ENCODE results near the gene AP4S1. TPM values are rescaled to one million over a fixed set of nuclear protein-coding genes. Genes with fewer than 3 reads are reported as not detected.

Gene AP4S1
- polyA plus RNA-seq, 1 experiment: 8.0 TPM

- TF ChIP-seq, protein P1, sequence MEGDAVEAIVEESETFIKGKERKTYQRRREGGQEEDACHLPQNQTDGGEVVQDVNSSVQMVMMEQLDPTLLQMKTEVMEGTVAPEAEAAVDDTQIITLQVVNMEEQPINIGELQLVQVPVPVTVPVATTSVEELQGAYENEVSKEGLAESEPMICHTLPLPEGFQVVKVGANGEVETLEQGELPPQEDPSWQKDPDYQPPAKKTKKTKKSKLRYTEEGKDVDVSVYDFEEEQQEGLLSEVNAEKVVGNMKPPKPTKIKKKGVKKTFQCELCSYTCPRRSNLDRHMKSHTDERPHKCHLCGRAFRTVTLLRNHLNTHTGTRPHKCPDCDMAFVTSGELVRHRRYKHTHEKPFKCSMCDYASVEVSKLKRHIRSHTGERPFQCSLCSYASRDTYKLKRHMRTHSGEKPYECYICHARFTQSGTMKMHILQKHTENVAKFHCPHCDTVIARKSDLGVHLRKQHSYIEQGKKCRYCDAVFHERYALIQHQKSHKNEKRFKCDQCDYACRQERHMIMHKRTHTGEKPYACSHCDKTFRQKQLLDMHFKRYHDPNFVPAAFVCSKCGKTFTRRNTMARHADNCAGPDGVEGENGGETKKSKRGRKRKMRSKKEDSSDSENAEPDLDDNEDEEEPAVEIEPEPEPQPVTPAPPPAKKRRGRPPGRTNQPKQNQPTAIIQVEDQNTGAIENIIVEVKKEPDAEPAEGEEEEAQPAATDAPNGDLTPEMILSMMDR (IDR thresholded peaks at IDR 0.05; ENCODE audit: low read depth, low read length): no peak
- H3K9me3 ChIP-seq (ENCODE audit: control insufficient read depth, insufficient read depth, low read length): no peaks in the 10 kb centered on the region
- ChIA-PET POLR2A (no interaction called here), CTCF (no interaction called here)
- no peak overlapping the region for H3K27ac ChIP-seq (ENCODE audit: low read depth, low read length)
- DNase-seq (ENCODE audit: low read depth, low spot score): no peak
- H3K27me3 ChIP-seq (ENCODE audit: control insufficient read depth, insufficient read depth, low read length): no peaks in the 10 kb centered on the region
- no peak overlapping the region for H3K4me3 ChIP-seq (ENCODE audit: low read depth, low read length)
Observed at GRCh38 chr14:31110872-31111271, 85.4 kb downstream of the AP4S1 start.

GRCh38 chr14:31113794-31114193 lies 88.3 kb downstream of the AP4S1 start:
- CTCF ChIA-PET: no interaction called here
- no peak for DNase-seq (ENCODE audit: low read depth, low spot score)

DNA sequence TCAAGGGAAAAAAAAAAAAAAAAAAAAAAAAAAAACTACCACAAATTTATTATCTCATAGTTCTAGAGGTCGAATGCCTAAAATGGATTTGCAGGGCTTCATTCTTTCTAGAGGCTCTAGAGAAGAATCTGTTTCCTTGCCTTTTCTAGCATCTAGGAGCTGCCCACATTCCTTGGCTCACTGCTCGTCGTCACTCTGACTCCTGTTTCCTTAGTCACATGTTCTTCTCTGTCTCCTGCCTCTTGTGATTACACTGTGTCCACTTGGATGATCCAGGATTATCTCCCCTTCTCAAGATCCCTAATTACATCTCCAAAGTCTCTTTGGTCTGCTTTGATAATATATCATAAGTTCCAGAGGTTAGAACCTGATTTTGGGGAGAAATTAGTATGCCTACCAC lies 93.4 kb downstream of the AP4S1 start:
- ChIA-PET CTCF (interaction anchor here (0.7 kb wide), 1 partner anchor 15 kb away, joined by 4 read pairs; no protein-coding TSS in a partner anchor), POLR2A (interaction anchor here (0.7 kb wide), 2 partner anchors 114 to 182 kb away, joined by 7 to 13 read pairs; no protein-coding TSS in a partner anchor)
- DNase-seq (ENCODE audit: low read depth, low spot score): no peak
- Histone ChIP-seq H3K4me3 (ENCODE audit: low read depth, low read length) (no peak overlapping the region), H3K27me3 (ENCODE audit: control insufficient read depth, insufficient read depth, low read length) (no peaks in the 10 kb centered on the region), H3K9me3 (ENCODE audit: control insufficient read depth, insufficient read depth, low read length) (no peaks in the 10 kb centered on the region), H3K27ac (ENCODE audit: low read depth, low read length) (no peak overlapping the region)
- TF ChIP-seq, protein P1 (IDR thresholded peaks at IDR 0.05; ENCODE audit: low read depth, low read length): no peak

More at GRCh38 chr14:31113794-31114193, 88.3 kb downstream of the AP4S1 start:
- TF ChIP-seq, protein P1 (IDR thresholded peaks at IDR 0.05; ENCODE audit: low read depth, low read length): no peak
- Histone ChIP-seq H3K9me3 (ENCODE audit: control insufficient read depth, insufficient read depth, low read length) (no peaks in the 10 kb centered on the region), H3K27me3 (ENCODE audit: control insufficient read depth, insufficient read depth, low read length) (no peaks in the 10 kb centered on the region), H3K27ac (ENCODE audit: low read depth, low read length) (no peak overlapping the region), H3K4me3 (ENCODE audit: low read depth, low read length) (no peak overlapping the region)
- POLR2A ChIA-PET: no interaction called here

DNA sequence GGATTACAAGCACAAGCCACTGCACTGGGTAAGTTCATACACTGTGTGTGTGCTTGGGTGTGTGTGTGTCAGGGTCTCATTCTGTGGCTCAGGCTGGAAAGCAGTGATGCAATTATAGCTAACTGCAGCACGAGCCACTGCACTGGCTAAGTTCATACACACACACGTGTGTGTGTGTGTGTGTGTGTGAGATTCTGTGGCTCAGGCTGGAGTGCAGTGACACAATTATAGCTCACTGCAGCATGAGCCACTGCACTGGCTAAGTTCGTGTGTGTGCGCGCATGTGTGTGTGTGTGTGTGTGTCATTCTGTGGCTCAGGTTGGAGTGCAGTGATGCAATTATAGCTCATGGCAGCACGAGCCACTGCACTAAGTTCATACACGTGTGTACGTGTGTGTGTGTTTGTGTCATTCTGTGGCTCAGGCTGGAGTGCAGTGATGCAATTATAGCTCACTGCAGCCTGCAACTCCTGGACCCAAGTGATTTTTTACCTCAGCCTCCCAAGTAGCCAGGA lies 96.7 kb downstream of the AP4S1 start:
- ChIA-PET CTCF (interaction anchor here (0.7 kb wide), 1 partner anchor 55 kb away, joined by 4 read pairs; no protein-coding TSS in a partner anchor), POLR2A (no interaction called here)
- H3K27me3 ChIP-seq (ENCODE audit: control insufficient read depth, insufficient read depth, low read length): no peaks in the 10 kb centered on the region
- DNase-seq (ENCODE audit: low read depth, low spot score): no peak
- TF ChIP-seq, protein P1 (IDR thresholded peaks at IDR 0.05; ENCODE audit: low read depth, low read length): no peak
- no peak overlapping the region for H3K4me3 ChIP-seq (ENCODE audit: low read depth, low read length)
- no peak overlapping the region for H3K27ac ChIP-seq (ENCODE audit: low read depth, low read length)
- H3K9me3 ChIP-seq (ENCODE audit: control insufficient read depth, insufficient read depth, low read length): no peaks in the 10 kb centered on the region

DNA sequence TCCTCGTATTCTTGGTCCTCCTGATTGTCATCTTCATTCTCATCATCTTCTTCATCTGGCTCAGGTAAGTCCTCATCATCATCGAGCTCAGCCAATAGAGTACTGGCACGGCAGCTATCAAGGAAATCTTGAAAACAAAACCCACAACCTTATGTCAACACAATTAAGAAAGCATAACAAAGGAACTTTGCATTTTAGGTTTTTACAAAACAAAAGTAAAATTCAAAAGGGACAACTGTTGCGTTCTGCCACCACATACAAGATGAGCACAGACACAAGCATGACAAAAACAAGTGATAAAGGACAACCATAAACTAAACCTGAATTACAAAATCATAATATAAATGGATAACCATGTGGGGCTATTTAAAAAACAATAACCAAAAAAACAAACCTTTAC lies 97.5 kb downstream of the AP4S1 start:
- no peak overlapping the region for H3K27ac ChIP-seq (ENCODE audit: low read depth, low read length)
- ChIA-PET CTCF (no interaction called here), POLR2A (no interaction called here)
- H3K9me3 ChIP-seq (ENCODE audit: control insufficient read depth, insufficient read depth, low read length): no peaks in the 10 kb centered on the region
- DNase-seq (ENCODE audit: low read depth, low spot score): no peak
- TF ChIP-seq, protein P1 (IDR thresholded peaks at IDR 0.05; ENCODE audit: low read depth, low read length): no peak
- H3K4me3 ChIP-seq (ENCODE audit: low read depth, low read length): no peak overlapping the region
- no peaks in the 10 kb centered on the region for H3K27me3 ChIP-seq (ENCODE audit: control insufficient read depth, insufficient read depth, low read length)

Data from AG04450 (cell line).